GM21390 (cell line): ENCODE measurements around the gene ZBTB42.

Source experiments
- ATAC-seq: cut with Tn5 transposase; IDR thresholded peaks from one replicate; pipeline ENCODE4 v1.9.1; 2021; ENCODE audit not compliant: unreplicated experiment

ZBTB42 gene

GRCh38 chr14:104800771-104801519 is at the start of gene ZBTB42:
ZBTB42 (plus strand) TSS chr14:104801101; CDS start chr14:104801198, 97 bp downstream.
- ATAC-seq, result peak; percentile 37

GRCh38 chr14:104751539-104752422 is 49.1 kb upstream of the ZBTB42 start:
- ATAC-seq, result no peak

GRCh38 chr14:104752423-104752734 is 48.5 kb upstream of the ZBTB42 start:
- peak; percentile 2 for ATAC-seq

GRCh38 chr14:104752735-104753527 is 48.0 kb upstream of the ZBTB42 start, which contains the start of gene SIVA1:
SIVA1 (plus strand) TSS chr14:104753147; CDS start chr14:104753202, 55 bp downstream.
- ATAC-seq, result peak; percentile 91

- no peak for ATAC-seq
These were observed 47.2 kb upstream of the ZBTB42 start for GRCh38 chr14:104753528-104754212.

GRCh38 chr14:104754213-104754851 is 46.6 kb upstream of the ZBTB42 start:
- ATAC-seq, result no peak

- ATAC-seq, result no peak
These were observed 45.3 kb upstream of the ZBTB42 start for GRCh38 chr14:104755621-104756020.

GRCh38 chr14:104756477-104757237 is 44.2 kb upstream of the ZBTB42 start:
- ATAC-seq, result no peak

GRCh38 chr14:104757238-104757585 is 43.7 kb upstream of the ZBTB42 start:
- ATAC-seq, result no peak

- ATAC-seq, result no peak
These were observed 43.1 kb upstream of the ZBTB42 start for GRCh38 chr14:104757681-104758392.

- ATAC-seq, result no peak
These were observed 41.6 kb upstream of the ZBTB42 start for GRCh38 chr14:104758981-104759969.

GRCh38 chr14:104765517-104765916 is 35.4 kb upstream of the ZBTB42 start:
- ATAC-seq, result no peak

- ATAC-seq, result no peak
These were observed 34.5 kb upstream of the ZBTB42 start for GRCh38 chr14:104766256-104766862.

GRCh38 chr14:104766863-104767633 is 33.9 kb upstream of the ZBTB42 start:
- no peak for ATAC-seq

GRCh38 chr14:104767634-104767918 is 33.3 kb upstream of the ZBTB42 start:
- no peak for ATAC-seq

GRCh38 chr14:104768437-104769323 is 32.2 kb upstream of the ZBTB42 start:
- ATAC-seq, result peak; percentile 89
